Right lung (tissue), 5 donors: ENCODE data around the gene ANAPC4. TPM values are rescaled to one million over a fixed set of nuclear protein-coding genes. Genes with fewer than 3 reads are reported as not detected.

Experiments
- DNase-seq, 2 donors: peaks; one replicate each; pipeline ENCODE4 v3.0.0-alpha.2; 2013
- polyA plus RNA-seq, 5 donors: library from polyadenylated mRNA; unstranded; fragments of 120-200 nt; gene quantifications; one replicate each; pipeline versions ENCODE4 v1.2.1 to v1.2.3, GENCODE V29; 2013; ENCODE audit warnings: inconsistent platforms in 1 of 5, low replicate concordance in 1 of 5; ENCODE audit not compliant: insufficient read length in 5 of 5, insufficient read depth in 1 of 5

ANAPC4 gene
- polyA plus RNA-seq, 5 donors = 49.4 to 71.2 (median 65.2) TPM

DNA sequence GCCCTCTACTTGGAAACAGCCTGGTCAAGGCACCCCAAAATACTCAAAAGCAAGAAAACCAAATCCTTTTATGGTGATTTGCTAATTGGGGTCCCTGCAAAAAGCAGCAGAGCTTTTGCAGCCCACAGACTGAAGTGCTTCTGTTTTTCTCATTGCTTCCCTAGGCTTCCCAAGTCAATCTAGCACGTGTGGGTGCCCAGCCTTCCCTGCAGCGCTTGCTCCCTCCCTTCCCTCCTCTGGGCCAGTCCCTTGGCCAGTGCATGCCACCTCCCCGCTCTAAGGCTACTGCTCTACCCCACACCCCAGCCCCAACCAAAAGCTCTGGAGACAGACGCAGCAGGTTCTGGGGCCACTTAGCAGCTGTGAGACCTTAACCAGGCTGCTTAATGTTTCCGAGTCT lies 53.6 kb downstream of the ANAPC4 start:
- no peak for DNase-seq

DNA sequence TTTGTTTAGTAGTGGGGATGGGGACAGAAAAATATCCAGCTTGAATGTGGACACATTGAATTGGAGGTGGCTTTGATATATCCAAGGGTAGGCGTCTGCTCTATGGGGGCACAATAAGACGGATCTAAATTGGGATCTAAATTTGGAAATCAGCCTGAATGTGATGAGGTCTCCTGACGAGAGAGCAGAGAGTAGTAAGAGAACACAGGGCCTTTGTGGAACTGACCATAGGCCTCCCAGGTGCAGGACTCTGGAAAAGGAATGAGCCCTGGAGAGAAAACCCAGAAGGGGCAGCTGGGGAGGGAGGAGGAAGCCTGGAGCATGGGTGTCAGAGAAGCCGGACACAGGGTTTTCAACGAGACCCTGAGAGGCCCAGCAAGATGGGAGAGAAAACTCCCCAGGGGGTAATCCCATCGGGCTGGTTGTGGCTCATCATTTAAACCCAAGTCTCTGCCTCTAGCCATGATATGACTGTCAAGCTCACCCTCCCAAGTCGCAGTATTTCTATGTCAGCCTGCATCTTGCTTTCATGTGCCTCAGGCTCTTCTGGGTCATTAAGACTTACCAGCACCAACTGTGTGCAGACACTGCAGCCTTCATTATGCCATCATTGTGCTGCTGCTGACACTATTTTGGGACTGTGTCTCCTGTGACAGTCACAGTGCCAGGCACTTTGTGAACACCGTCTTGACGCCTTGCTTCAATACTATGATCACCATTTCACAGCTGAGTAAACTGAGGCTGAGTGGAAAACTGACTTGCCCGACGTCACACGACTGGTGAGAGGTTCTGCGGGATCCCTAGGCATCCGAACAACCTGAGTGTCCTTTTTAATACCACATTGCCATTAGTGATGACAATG lies 57.1 kb downstream of the ANAPC4 start:
- DNase-seq = no peak

DNA sequence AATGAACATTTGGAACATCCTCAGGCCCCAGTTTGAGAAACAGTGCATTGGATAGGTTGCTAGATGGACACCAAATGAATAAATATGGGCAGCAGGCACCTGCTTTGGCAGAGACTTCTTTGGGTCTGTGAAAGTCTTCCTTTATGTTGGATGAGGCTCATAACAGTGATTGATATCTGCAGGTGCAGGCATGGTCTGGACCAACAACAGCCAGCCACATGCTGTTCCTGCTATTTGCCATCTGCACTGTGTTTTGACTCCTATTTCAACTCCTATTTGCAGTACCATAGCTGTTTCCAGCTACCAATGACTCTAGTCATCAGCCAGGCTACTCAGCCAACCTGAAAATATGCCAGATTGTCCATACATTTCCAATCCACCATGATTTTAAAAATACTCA lies 60.9 kb downstream of the ANAPC4 start:
- DNase-seq = no peak

DNA sequence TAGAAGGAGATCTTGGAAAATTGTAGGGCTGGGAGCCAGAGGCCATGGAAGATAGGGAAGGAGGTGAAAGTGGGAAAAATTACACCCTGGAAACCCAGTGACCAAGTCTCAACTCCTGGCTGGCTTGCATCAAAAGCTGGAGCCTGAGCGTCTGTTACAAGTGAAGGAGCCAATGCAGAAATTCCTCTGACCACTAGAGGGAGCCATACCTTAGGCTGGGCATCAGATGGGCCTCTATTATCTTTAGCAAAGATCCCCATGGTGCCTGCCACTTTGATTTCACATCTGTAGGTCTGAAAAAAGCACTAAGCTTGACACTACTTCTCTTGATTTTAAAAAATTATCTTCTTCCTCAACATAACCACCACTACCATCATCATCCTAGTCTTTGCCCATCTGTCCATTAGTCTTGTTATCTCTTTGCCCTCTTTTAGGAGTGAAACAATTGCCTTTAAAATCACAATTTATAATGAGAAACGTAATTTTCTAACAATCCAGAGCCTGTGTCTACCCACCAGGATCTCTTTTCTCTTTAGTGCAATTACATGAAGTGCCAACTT lies 62.9 kb downstream of the ANAPC4 start:
- peak; percentile 55 to 68 for DNase-seq

DNA sequence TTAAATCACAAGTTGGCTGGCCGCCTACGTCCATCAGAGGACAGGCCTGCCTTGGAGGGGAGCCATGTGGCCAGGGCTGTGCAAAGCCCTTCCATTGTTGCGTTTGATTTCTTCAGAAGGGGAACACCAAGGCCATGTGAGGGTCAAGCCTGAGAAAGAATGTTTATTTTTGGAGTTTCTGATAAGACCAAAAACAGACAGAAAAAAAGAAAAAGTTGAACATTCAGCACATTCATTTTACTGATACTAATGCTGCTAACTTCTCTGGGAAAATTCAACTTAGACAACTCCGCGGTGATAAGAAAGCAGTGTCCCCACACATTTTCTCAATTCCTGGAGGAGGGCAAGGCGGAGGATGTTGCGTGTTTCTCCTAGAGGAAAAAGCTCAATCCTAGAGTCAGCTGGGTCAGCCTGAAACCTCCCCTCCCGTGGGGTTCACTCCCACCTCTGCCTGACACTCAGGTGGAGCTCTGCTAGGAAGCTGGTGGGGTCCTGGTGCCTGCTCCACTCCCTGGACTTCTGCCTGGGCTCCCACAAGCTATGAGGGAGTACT lies 63.5 kb downstream of the ANAPC4 start:
- DNase-seq = peak; percentile 46 to 57

DNA sequence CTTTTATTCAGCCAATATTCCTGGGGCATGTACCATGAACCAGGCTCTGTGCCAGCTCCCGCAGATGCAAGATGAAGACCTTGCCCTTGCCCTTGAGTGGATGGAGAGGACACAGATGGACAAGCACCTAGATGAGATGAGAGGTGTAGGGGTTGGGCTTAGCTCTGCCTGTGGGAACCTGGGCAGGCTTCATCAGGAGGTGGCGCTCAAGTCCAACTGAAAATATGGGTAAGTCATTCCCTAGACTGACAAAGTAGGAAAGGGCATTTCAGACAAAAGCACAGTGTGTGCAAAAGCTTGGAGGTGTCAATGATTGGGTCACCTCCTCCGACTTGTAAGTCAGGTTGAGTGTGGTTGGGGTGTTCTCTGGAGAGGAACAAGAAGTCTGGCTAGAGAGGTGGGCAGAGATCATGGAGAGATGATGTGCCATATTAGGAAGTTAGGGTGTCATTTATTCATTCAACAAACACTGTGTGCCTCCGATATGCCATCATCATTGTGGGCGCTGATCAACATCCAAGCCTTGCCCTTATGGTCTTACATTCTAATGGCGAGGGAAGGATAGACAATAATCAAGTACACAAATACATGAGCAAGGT lies 64.6 kb downstream of the ANAPC4 start:
- peak; percentile 42 to 50 for DNase-seq

DNA sequence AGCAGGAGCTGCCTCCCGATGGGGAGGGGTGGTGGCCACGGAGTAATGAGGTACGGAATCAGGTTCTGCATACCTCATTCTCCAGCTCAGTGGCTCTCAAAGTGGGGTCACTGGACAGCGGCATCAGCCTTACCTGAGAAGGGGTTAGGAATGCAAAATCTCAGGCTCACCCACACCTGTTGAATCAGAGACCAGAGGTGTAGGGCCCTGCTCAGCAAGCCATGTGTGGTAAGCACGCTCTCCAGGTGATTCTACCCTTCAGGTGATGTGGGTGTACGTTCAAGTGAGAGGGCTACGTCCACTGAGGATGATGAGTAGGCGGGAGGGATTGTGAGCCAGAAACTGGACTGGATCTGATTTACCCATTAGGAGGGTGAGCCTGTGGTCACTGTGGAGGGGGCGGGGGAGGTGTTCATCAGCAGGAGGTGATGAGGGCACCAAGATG lies 65.8 kb downstream of the ANAPC4 start:
- DNase-seq = no peak

DNA sequence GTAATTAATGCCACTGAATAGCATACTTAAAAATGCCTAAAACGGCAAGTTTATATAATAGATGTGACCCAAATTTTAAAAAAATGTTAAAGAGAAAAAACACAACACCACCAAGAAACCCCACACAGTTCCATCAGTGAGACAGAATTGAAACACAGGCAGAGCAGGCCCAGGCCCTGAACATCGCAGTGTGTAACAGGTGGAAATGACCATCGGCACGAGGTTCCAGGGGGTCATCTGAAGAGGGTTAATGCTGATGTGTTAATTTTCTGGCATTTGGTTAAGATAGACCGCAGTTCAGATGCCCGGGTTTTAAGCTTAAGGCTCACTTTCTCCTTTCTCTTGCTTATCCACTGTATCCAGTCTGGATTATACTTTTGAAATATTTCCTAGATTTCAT lies 66.8 kb downstream of the ANAPC4 start:
- DNase-seq = no peak

DNA sequence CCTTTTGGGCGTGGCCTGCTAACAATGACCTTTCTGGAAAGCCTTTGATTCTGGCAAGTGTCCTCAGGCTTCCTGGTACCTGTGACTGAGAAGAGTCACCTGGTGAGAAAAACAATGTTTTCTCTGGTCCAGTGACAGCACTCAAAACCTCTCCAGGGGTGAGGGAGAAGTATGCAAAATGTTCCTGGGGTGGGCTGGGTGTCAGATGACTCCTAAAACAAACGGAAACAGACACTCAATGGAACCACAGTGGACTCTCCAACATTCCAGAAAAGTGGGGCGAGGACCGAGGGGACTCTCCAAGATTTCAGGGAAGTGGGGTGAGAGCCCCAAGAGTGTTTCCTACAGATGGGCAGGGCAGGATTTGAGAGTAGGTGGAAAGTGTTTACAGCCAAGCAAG lies 69.5 kb downstream of the ANAPC4 start:
- no peak for DNase-seq

DNA sequence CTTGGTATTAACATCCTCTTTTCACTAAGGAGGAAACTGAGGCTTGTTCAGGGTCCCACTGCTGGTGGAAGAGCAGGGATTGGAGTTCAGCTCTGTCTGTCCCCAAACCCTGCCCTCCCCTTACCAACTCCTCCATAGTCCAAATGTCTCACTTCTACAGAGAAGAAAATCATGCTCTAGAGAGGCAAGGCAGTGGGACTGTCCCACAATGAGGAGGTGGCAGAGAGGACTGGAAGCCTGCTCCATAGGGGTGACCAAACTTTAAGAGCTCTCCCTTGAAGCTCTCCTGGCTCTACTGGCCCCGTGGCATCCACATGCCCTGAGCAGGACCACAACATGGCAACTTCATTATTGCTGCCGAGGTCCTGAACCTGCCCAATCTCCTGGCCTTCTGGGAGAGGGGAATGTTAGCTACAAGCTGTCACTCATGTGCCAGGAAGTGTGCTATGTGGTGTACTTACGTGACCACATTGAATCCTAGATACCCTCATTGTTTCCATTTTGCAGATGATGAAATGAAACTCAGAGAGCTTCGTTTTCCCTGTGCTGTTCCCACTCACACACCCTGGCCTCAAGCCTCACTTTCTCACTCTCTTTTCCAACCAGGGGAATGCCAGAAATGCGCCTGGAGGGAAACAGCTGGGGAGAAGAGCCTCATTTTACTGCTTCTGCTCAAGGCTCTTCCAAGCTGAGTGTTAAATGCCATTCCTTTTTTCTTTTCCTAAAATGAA lies 71.5 kb downstream of the ANAPC4 start:
- peak in 1 of 2 donors; percentile 20 for DNase-seq

DNA sequence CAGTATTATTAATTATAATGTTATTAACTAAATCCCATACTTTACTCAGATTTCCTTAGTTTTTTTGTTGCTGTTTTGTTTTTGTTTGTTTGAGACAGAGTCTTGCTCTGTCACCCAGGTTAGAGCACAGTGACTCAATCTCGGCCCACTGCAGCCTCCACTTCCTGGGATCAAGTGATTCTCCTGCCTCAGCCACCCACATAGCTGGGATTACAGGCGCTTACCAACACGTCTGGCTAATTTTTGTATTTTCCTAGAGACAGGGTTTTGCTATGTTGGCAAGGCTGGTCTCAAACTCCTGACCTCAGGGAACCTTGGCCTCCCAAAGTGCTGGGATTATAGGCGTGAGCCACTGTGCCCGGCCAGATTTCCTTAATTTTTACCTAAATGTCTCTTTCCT lies 72.2 kb downstream of the ANAPC4 start:
- DNase-seq = no peak

DNA sequence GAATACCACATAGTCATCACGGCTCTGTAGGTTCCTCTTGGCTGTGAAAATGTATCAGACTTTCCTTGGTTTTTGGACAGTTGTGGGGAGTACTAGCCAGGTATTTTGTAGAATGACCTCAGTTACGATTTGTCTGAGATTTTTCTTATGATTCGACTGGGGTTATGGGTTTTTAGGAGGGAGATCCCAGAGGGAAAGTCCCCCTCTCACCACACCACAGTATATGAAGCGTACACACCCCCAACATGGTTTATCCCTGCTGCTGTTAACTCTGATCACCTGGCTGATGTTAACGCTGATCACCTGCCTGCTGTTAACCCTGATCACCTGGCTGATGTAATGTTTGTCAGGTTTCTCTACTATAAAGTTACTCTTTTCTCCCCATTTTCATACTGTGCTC lies 72.6 kb downstream of the ANAPC4 start:
- DNase-seq = no peak

DNA sequence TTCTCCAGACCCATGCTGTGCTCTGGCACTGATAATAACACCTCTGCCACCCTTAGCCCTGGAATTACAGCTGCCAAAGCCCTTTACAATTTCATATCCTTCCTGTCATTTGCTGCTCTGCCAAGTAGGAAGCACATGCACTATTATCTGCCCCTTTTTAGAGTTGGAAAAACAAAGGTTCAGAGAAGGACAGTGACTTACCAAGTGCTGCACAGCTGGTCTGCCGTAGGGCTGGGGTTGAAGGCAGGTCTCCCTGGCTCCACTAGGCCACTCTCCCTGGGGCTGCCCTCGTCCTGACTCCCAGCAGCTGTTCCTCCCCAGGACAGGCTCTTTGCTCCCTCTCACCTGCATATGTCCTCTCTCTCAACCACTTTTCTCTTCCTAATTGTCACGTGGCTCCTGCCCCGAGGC lies 73.4 kb downstream of the ANAPC4 start:
- DNase-seq = no peak

DNA sequence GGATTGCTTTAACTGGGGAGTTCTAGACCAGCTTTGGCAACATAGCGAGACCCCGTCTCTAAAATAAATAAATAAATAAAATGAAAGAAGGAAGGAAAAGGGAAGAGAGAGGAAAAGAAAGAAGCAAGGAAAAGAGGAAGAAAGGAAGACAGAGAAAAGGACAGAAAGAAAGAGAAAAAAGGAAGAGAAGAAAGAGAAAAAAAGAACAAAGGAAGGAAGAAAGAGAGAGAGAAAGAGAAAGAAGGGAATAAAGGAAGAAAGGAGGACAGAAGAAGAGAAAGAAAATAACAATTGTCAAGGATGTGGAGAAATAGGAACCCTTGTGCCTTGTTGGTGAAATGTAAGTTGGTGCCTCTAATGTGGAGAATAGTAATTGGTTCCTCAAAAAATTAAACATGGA lies 74.6 kb downstream of the ANAPC4 start:
- no peak for DNase-seq

DNA sequence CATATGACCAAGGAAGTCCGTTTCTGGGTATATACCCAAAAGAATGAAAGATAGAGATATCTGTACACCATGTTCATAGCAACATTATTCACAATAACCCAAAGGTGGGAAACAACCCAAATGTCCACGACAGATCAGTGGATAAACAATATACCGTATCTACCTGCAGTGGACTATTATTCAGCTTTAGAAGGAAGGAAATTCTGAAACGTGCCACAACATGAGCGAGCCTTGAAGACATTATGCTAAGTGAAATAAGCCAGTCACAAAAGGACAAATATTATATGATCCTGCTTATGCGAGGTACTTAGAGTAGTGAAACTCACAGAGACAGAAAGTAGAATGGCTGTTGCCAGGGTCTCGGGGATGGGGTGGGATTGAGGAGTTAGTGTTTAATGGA lies 75.0 kb downstream of the ANAPC4 start:
- DNase-seq = no peak

DNA sequence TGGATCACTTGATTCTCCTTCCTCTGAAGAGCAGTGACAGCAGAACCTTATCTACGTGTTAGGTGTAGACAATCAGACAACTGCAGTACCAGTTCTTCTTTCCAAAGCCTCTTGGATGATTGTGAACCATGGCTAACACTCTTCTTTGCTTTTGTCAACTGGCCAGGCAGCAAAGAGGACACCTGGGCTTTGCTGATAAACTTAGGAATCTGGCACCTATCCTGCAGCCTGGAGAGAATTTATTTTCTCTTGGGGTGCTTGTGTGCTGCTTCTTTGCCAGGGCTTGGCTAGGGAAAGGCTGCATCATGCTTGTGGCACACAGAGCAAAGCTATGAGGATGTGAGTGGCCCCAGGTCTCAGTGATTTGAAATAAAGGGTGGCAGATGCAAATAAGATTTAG lies 77.4 kb downstream of the ANAPC4 start:
- DNase-seq = no peak

DNA sequence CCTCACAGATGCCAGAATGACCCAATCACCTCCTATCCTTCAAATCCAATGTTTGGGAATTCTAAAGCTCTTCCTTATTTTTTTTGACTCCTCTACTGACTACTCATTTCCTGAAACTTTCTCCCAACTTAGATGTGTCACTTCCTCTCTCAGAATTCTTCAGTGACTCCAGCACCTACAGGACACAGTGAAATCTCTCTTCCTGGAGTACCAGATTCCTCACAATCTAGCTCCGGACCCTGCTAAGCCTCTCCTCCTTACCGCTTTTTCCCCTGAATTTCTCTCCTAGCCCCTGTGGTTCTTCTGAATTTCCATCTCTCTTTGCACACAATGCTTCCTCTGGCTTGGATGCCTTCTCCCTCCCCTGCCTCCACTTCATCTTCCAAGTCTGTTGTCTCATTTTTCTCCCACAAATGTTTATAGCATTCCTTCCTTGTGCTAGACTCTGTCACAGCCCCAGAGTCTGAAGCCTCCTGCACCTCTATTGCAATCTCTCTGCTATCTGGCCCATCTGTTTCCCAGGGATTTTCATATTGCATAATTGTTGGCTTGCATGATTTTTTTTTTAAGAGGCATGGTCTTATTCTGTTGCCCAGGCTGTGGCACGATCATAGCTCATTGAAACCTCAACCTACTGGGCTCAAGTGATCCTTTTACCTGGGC lies 80.1 kb downstream of the ANAPC4 start:
- DNase-seq = no peak

DNA sequence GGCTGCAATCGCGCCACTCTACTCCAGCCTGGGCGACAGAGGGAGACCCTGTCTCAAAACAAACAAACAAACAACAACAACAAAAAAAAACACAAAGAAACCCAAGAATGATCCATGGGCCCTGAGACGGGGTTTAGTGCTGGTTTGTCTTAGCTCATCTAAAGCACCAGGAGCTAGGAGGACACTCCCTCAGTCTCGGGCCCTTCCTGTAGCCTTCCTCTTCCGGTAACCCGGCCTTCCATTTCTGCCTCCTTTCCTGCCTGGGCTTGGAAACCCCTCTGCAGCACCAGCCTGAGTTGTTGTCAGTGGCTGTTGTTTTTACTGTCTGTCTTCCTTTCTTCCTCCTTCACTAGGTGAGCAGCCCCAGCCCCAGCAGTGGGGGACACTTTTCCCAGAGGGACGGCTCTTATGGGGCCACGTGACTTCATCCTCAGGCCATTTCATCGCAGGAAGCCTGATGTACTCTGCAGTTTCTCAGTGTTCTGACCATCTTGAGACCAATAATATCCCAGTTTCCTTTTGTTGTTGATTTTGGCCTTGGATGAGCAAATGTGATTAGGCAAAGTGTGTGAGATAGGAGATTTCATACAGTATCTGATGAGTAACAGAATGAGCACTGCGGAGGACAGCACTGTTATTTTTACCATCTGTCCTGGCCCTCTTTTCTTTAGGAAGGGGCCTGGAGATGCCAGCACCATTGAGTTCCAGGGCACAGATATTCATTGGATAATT lies 90.1 kb downstream of the ANAPC4 start:
- no peak for DNase-seq

DNA sequence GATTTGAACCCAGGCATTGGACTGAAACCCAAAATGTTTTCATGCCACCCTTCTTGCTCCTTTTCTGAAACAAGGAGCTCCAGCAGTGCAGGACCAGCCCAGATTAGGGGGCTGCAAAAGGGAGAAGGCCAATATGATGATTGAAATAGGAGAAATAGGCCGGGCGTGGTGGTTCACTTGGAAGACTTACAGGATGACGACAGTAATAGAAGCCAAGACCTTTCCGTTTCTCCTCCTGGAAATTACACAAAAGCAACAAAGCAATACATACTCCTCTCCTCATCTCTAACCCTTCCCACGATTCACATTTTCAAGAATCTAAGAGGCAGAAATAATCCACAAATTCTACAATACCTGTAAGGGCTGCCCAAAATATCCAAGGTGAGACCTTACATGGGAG lies 90.8 kb downstream of the ANAPC4 start:
- no peak for DNase-seq
